GM21786 (cell line): ENCODE measurements around the gene DBNL.
A peak's percentile ranks its signal among the peaks of the same experiment; 100 is the strongest.

Experiments
- ATAC-seq: cut with Tn5 transposase; IDR thresholded peaks from one replicate; pipeline ENCODE4 v1.9.1; 2021; ENCODE audit not compliant: unreplicated experiment

DBNL gene

DNA sequence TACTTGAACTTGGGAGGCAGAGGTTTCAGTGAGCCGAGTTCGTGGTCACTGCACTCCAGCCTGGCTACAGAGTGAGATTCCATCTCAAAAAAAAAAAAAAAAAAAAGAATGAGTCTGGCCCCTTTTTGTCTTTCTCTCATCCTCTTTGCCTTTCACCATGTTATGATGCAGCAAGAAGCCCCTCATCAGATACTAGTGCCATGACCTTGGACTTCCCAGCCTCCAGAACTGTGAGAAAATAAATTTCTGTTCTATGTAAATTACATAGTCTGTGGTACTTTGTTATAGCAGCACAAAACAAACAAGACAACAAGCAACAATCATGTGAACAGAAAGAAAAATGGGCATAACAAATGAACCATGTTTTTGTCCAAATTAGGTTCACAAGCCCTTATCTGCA lies 2.3 kb upstream of the DBNL start:
- ATAC-seq: no peak

DNA sequence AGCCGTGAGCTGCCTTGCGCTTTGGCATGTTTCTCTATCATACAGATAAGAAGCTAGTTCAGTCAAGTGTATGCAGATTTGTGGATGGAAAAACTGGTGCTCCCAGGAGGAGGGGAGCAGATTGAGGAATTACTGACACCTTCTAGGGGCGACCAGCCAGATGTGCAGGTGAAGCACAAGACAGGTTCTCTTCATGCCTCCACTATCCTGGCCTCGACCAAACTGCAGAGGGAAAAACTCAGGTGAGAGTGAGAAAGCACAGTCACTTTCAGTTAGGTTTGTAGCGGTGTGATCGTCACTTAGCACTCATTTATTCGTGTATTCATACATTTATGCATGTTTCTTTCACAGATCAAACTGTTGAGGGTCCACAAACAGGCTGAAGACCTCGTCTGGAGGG lies 600 bp upstream of the DBNL start:
- ATAC-seq: no peak

DNA sequence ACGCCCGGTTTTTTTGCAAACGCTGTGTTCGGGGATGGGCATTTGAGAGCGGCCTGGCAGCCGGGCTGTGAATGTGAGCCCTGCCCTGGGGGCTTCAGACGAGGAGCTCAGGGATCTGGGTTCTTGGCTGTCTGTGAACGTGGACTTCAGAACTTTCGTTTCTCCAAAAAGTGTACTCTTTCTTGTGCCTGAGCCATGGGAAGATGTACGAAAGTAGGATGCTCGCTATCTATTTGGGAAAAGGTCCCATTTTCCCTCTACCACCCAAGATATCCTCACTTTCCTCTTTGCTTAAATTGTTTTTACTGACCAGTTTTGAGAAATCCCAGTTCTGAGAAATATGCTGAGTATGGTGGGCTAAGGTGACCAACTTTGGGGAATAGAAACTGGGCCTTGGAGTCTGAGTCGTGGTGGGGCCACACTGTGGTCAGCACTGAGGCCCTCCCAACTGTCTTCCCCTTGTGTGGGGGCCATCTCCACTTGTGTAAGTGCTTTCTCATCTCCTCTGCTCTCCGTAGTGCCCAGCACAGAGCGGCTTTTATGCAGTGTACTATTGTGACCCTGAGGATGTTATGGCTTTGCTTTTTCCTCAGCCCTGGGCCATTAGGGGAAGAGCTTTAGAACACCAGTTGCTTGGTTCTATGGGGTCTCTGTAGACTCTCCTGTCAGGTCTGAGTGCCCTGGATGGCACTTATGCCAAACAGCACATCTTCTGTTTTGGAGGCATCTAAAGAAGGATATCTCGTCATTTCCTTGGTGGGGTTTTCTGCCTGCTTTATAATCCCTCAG lies 918 bp downstream of the DBNL start:
- ATAC-seq: no peak

- peak; percentile 68 for ATAC-seq
Observed at GRCh38 chr7:44046321-44047061, 2.0 kb downstream of the DBNL start.

- ATAC-seq: no peak
Observed at GRCh38 chr7:44048031-44048795, 3.7 kb downstream of the DBNL start.

- no peak for ATAC-seq
Observed at GRCh38 chr7:44050121-44050914, 5.8 kb downstream of the DBNL start.

- no peak for ATAC-seq
Observed at GRCh38 chr7:44050915-44051560, 6.5 kb downstream of the DBNL start.

DNA sequence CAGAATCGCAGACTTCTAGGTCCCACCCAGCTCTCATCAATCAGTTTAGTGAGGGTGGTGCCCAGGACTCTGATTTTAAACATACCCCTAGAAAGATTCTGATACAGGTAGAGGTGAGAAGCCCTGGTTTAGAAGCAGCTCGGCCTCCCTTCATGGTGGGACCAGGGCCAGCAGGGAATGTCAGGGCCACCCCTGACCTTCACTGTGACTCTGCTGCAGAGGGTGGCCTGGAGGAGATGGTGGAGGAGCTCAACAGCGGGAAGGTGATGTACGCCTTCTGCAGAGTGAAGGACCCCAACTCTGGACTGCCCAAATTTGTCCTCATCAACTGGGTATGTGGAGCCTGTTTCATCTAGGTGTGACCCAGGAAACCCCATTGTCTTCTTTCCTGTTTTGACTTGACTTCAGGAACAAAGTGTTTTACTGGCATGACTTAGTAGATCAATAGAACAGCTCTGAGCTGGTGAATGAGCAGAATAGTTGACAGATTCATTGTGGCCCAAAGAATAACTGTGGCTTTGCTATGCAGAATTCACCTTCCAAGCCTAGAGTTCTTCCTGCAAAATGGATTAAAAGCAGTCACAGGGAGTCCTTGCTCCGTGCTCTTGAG lies 7.2 kb downstream of the DBNL start:
- no peak for ATAC-seq

- no peak for ATAC-seq
Observed at GRCh38 chr7:44052771-44053365, 8.4 kb downstream of the DBNL start.

DNA sequence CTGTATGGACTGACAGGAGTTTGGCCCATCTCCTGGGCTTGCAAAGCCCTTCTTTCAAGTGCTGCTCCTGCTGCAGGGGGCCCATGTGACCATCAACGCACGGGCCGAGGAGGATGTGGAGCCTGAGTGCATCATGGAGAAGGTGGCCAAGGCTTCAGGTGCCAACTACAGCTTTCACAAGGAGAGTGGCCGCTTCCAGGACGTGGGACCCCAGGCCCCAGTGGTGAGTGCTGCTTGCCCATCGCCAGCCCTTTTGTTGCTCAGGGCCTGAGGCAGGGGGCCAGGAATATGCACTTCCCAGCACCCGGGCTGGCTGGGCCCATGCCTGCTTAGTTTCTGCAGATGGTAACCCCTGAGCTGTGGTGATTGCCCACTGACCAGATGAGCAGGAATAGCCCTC lies 12.2 kb downstream of the DBNL start:
- ATAC-seq: no peak

- no peak for ATAC-seq
Observed at GRCh38 chr7:44057181-44057848, 12.8 kb downstream of the DBNL start.

DNA sequence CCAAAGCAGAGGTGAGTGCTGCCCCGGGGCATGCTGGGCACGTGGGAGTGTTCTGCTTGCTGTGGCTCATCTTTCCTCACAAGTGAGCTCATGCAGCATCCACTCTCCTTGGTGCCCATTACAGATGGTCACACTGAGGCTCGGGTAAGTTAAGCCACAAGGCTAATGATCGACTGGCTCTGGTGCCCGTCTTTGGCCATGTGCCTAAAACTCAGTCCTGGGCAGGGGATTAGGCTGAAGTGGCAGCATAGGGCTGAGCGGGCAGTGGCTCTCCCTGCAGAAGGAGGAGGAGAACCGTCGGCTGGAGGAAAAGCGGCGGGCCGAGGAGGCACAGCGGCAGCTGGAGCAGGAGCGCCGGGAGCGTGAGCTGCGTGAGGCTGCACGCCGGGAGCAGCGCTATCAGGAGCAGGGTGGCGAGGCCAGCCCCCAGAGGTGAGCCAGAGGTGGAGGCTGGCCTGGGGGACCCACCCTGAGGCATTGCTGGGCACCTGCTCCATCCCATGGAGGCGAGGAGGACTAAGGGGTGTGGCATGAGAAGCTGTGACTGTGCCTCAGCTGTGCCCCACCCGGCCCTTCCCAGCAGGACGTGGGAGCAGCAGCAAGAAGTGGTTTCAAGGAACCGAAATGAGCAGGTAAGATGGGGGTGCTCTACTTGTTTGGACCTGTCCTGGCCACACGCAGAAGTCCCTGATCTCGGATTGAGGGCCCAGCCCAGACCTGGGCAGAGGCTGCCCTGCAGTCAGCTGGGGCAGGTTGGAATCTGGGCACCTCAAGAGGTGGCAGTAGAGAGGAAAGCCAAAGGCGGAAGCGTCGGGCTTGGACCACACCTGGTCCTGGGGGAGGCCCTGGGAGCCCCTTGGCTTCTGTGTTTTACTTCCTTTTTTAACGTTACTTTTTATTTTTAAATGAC lies 13.6 kb downstream of the DBNL start:
- ATAC-seq: no peak

- ATAC-seq: no peak
Observed at GRCh38 chr7:44058759-44059218, 14.3 kb downstream of the DBNL start.

GRCh38 chr7:44059219-44060090 lies 15.0 kb downstream of the DBNL start:
- peak; percentile 47 for ATAC-seq

DNA sequence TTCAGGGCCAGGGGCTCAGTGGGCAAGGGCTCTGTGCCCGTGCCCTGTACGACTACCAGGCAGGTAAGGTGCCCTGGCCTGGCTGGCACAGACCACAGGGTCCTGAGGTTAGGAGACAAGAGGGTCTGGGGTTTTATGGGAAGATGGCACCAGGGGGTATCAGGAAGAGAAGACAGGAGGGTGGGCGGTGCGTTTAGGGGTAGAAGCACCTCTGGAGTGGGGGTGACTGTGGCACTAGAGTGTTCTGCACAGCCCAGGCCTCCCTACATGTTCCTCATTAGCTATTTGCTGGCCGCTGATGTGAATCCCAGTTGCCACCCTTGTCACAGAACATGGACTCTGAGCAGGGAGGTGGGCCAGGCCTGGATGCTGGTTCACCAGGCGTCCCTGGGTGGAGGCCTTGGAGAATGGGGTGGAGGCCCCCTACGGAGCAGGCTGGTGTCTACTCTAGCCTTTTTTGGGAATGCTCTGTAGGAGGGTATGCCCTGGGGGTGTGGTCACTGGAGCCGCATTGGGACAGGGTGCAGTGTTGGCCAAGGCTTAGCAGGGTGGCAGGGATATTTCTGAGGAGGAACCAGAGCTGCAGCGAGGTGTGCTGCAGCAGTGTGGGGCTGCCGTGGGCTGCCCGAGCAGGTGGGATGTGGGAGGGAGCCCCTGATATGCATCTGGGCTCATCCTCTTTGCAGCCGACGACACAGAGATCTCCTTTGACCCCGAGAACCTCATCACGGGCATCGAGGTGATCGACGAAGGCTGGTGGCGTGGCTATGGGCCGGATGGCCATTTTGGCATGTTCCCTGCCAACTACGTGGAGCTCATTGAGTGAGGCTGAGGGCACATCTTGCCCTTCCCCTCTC lies 15.8 kb downstream of the DBNL start:
- no peak for ATAC-seq
